GM19023 (cell line): Measurements from ENCODE around the gene AKT1.
"Not testable (repeated sequence)": the region's sequence is repeated elsewhere in the genome, so short reads cannot be mapped to it uniquely, and the experiment has no call there.

Experiments
- ATAC-seq: cut with Tn5 transposase; IDR thresholded peaks from one replicate; pipeline ENCODE4 v1.9.1; 2021; ENCODE audit warnings: mild to moderate bottlenecking, moderate library complexity; ENCODE audit not compliant: unreplicated experiment

Gene AKT1

DNA sequence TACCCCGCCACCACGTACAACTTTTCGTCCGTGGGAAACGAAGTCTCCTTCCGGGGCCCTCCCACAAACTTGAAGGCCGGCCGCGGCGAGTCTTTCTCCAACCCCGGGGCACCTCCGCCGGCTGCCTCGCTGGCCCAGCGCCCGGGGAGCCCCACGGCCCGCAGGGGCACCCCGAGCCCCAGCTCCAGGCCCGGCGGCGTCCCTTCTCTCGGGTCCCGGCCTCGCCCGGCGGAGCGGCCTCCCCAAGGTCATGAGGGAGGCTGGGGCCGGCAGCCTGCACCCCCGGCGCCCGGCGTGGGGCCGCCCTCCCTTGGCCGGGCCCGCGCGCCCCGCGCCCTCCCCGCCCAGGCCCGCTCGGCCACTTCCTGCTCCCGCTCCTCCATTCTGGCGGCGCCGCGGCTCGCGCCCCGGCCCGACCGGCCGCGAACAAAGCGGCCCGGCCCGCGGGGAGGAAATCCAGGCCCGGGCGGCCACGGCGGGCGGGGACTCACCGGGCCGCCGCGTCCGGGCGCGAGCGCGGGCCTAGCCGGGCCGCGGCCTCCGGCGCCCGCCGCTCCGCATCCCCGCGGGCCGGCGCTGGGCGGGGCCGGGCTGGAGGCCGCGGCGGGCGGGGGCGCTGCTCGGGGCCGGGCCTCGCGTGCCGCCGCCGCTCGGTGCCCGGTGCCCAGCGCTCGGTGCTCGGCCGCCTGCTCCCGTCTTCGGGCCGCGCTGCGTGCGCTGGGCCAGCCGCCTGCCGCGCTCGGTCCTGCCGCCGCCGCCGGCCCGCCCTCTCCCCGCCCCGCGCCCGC is at the start of gene AKT1:
AKT1 (minus strand) TSS at position 756 of the 788 bp plus-strand sequence. CDS start 3,105 bp downstream, outside the sequence.
- no peak for ATAC-seq

DNA sequence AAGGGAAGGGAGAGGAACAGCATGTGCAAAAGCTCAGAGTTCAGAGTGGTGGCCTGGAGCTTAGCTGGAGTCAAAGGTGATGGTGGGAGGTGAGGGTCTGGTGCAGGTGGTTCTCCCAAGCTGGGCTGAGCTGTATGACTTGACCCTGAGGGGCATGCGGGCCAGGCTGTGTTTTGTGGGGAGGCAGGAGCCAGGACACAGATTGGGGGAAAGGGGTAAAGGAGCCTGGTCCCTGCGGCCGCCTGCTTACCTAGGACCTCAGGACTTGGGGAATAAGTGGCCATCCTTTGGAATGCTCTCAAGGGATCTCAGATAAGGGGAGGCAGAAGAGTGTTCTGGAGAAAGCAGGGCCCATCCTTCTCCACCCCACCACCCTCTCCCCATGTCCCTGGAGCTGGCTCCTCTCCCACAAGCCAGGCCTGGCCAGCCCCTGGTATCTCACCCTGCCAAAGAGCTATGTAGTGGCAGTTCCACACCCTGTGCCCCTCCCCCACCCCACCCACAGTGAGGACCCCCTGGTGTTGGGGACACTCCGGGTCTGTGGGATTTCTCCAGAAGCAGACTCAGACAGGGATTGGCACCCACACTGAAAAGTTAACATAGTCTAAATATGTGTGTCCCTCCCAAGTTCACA is 49.6 kb upstream of the AKT1 start:
- no peak for ATAC-seq

DNA sequence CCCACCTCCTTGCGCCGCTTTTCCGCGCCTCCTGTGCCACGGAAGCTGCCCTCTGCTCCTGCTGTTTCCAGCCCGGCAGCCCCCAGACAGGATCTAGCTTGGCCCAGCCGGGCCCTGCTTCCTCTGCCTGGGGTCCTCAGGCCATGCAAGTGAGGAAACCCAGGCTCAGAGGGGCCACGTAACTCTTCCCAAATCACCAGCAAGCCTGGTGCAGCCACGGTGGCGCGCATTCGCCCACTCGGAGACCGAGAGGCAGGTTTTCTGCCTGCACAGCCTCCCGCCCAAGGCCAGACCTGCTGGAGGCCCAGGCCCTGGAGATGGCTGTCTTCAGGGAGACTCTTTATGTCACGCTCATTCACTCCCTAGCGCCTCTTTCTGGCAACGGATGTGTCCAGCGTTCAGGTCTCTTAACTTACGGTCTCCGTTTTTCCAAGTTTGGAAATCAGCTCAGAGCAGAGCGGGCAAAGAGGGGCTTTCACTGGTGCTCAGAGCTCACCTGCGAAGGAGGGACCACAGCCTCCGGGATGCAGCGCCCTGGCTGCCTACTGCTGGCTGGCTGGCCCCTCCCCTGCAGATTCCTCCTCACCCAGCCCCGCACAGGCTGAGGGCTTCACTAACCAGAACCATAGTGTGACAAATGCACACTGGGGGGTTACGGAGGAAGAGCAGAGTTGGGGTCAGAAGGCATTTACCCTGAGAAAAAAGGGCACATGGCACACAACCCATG is 48.9 kb upstream of the AKT1 start:
- ATAC-seq = no peak

DNA sequence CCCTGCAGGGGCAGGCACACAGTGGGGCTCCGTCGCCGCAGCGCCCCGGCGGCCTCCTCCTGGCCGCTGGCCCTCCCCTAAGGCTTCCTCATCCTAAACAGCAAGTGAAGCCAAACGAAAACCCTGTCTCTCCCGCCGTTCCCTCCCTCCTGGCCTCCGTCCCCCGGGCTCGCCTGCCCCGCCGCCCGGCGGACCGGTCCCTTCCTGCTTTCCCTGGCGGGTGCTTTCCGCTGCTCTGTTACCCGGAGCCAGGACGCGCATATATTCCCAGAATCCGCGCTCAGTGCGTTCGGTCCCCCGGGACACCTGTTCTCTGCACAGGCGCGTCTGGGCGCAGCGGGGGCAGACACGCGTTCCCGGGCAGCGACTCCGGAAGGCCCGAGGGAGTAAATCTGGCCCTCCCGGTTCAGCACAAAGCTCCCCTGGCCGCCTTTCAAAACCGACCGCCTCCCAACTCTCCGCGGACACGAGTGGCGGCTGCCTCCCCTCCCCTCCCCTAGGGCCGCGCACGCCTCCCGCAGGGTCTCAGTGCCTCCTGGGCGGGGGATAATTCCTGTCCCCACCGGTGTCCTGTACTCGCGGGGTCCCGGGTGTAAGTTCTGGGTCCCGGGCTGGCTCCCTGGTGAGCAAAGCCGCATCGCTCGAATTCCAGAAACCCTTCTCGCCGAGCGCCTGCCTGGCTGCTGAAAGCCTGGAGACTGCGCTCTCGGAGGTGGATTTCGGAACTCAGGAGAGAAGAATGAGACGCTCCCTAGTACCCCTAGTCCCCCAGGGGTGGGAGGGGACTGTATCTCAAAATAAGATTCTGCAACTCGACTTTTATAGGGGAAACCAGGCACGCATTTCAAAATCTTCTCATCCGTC is 48.1 kb upstream of the AKT1 start:
- no peak for ATAC-seq

- no peak for ATAC-seq
Observed at GRCh38 chr14:104843006-104843405, 47.5 kb upstream of the AKT1 start.

DNA sequence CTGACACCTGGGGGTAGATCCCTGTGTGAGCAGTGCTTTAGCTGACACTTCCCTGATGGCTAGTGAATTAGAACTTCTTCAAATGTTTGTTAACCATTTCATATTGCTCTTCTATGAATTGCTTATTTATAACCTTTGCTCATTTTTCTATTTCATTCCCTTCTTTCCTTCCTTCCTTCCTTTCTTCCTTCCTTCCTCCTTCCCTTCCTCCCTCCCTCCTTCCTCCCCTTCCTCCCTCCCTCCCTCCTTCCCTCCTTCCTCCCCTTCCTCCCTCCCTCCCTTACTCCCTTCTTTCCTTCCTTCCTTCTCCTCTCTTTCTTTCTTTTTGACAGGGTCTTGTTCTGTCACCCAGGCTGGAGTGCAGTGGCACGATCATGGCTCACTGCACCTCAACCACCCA is 46.2 kb upstream of the AKT1 start:
- no peak for ATAC-seq

DNA sequence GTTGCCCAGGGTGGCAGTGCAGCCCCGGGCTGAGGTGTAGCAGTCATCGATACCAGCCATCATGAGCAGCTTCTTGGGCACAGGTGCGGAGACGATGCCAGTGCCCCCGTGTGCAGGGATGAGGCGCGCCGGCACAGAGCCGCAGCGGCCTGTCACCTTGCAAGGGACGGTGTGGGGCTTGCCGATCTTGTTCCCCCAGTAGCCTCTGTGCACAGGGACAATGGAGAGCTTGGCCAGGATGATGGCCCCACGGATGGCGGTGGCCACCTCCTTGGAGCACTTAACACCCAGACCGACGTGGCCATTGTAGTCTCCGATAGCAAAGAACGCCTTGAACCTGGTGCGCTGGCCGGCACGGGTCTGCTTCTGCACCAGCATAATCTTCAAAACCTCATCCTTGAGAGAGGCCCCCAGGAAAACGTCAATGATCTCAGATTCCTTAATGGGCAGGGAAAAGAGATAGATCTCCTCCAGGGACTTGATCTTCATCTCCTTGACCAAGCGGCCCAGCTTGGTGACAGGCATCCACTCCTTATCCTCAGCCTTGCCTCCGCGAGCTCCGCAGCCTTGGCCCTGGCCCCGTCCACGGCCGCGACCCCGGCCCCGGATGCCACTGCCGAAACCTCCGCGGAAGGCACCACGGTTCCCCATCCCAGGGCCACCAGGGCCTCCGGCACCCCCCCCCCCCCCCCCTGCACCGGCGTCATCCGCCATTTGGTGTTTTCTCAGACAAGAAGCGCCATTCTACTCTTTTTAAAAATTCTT is 40.8 kb upstream of the AKT1 start:
- not testable (repeated sequence) for ATAC-seq

DNA sequence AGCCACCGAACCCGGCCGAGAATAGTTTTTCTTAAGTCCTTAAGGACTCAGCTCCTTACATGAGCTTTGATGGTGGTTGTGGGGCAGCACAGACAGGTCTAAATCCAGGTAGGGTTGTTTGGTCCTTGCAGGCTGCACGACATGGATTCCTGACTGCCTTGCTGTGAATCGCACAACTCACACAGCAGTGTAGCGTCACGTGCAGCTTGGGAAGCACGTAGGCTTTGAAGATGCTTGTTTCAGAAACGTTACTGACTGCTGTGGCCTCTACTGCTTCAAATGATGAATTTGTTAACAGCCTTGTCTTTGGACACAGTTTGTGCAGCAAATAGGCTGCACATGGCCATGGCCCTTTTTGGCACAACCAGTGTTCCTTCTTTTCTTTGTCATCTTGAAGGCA is 35.2 kb upstream of the AKT1 start:
- no peak for ATAC-seq

DNA sequence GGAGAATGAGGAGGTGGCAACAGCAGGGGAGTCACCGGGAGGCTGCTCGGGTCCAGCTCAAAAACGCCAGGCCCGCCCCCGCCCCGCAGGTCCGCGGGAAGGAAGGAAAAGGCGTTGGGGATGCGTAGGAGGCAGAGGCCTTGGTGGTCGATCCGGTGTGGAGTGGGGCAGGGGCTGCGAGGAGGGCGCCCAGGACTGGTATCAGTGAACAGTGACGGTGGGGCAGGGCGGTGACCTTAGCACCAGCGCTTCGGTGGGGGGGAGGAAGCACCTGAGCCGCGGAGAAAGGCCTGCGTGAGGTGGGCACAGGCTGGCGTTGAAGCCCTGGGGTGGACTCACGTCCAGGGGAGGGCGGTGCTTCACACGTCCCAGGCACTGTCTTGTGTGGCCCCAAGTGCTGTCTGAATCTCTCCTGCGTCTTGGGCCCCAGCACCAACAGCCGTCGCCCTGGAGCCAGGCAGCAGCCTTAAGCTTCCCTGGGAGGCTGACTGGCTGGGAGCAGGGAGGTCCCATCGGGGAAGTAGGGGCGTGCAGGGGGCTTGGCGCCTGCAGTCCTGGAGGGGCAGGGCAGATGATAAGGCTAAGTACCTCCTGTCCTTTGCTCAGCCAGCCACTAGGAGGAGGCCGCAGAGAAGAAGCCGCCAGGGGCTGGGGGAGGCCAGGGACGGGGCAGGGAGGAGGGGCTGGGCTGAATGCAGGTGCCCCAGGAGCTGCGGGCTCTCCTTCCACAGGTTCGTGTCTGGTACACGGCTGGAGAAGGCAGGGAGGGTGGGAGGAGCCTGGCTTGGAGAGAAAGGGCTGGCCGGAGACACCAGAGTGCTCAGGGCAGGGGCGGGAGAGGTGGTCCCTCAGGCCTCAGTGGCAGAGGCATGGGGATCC is 31.9 kb upstream of the AKT1 start:
- no peak for ATAC-seq

DNA sequence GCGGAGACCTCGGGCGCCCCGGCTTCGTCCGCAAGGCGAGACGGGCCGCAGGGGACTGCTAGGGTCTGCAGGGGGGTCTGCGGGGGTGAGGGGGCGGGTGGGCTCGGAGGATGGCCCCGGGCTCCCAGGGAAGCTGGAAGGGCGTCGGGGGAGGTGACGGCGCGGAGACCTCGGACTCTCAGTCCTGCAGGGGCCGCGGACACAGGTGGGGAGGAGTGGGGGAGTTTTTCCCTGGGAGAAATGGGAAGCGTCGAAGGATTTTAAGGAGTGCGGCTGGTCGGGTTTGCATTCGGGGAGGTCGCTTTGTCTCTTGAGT is 31.3 kb upstream of the AKT1 start:
- ATAC-seq = no peak

- ATAC-seq = peak; percentile 79
Observed at GRCh38 chr14:104826189-104826860, 30.8 kb upstream of the AKT1 start.

GRCh38 chr14:104824353-104824997 is 28.9 kb upstream of the AKT1 start:
- ATAC-seq = no peak

DNA sequence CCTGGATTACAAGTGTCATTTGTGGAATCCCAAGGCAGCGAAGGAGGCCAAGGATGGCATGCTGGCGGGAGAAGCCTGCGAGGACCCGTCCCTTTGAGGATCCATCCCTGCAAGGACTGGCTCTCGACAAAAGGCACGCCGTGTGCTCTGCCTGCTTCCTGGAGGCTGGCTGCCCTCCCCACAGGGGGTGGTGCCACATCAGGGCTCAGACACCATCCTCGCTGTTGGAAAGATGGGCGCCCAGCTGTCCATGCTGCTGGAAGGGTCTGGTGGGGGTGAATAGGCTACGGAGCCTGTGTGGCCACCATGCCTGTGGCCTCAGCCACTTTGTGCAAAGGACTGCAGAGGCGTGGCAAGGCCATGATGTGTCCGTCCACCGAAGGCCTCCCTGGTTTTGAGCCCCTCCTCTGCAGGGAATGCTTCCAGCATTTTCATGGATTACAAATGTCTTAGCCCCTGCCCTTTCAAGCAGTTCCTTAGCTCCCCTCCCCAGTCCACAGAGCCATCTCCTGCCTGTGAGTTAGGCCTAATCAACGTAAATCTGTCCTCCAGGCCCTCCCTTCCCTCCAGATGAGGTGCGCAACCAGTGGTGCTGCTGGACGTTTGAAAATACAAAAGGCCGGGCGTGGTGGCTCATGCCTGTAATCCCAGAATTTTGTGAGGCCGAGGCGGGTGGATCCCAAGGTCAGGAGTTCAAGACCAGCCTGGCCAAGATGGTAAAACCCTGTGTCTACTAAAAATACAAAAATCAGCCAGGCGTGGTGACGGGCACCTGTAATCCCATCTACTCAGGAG is 27.5 kb upstream of the AKT1 start:
- ATAC-seq = no peak

- no peak for ATAC-seq
Observed at GRCh38 chr14:104821971-104822608, 26.5 kb upstream of the AKT1 start.

DNA sequence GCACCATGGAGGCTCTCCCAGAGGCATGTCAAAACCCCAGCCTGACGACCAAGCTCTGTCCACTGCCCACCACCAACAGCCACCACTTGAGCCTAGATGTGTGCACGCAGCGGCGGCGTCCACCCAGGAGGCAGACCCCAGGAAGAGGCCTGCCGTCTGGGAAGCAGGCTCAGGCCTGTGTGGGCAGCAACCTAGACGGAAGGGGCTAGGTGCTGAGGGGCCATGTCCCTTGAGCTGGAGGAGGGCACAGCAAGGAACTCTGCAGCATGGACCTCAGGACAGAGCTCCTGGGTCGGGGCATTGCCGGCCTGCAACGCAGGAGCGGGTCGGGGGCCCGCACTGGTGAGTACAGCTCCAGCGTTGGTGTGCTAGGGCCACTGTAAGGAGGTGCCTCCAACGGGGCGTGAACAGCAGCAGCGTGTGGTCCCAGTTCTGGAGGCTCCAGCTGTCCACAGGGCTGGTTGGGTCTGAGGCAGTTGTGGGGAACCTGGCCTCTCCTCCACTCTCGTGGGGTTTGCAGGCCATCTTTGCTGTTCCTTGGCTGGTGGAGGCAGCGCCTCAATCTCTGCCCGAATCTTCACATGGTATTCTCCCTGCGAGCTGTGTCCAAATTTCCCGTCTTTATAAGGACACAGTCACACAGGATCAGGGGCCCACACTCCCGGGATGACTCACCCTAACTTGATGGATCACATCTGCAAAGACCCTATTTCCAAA is 25.8 kb upstream of the AKT1 start:
- no peak for ATAC-seq

GRCh38 chr14:104820669-104821228 is 25.2 kb upstream of the AKT1 start:
- ATAC-seq = no peak
